ENCODE measurements around the gene TMEM63A.
A peak's percentile ranks its signal among the peaks of the same experiment; 100 is the strongest.

Gene TMEM63A

GRCh38 chr1:225885336-225885735 lies 3.2 kb upstream of the TMEM63A start:
- H2BK15ac ChIP-seq (replicated peaks; ENCODE audit: low read depth) = no peak overlapping the region
- H3K4ac ChIP-seq (ENCODE audit: low read depth, low read length) = no peak overlapping the region
- H4K8ac ChIP-seq (ENCODE audit: low read depth, low read length) = no peak overlapping the region
- no peak overlapping the region for H3K9ac ChIP-seq (ENCODE audit: low read length)
- H2BK5ac ChIP-seq (ENCODE audit: low read length) = no peak overlapping the region
- H3K56ac ChIP-seq (ENCODE audit: low read length) = no peak overlapping the region
- H3K79me1 ChIP-seq (ENCODE audit: low read length) = peaks cover 6% of the 10 kb centered on the region
- no peak overlapping the region for H2AK5ac ChIP-seq (ENCODE audit: low read length)
- no peak overlapping the region for H3K4me2 ChIP-seq (ENCODE audit: low read length)
- H3K23ac ChIP-seq (ENCODE audit: low read length) = no peak overlapping the region
- no peak overlapping the region for H2BK120ac ChIP-seq (ENCODE audit: low read depth, low read length)
- H3K27ac ChIP-seq (ENCODE audit: low read depth, low read length) = no peak overlapping the region
- no CpG with 5 or more reads among the region's 6 CpGs for WGBS (ENCODE audit: extremely low coverage, insufficient coverage, low lambda C conversion rate)
- H3K18ac ChIP-seq (ENCODE audit: low read length) = no peak overlapping the region
- H3K4me3 ChIP-seq (ENCODE audit: low read length) = no peak overlapping the region
- H3K79me2 ChIP-seq (ENCODE audit: control insufficient read depth, insufficient read depth, low read length) = peaks cover 10% of the 10 kb centered on the region
- peaks cover 15% of the 10 kb centered on the region for H3K4me1 ChIP-seq (ENCODE audit: control insufficient read depth, low read depth, low read length)
- H3K27me3 ChIP-seq (ENCODE audit: insufficient read depth, low read length, poor library complexity) = no peaks in the 10 kb centered on the region
- no peak for DNase-seq
- H3K36me3 ChIP-seq (ENCODE audit: control insufficient read depth, insufficient read depth, low read length) = peaks cover 1% of the 10 kb centered on the region
- H4K5ac ChIP-seq (ENCODE audit: low read length) = no peak overlapping the region

GRCh38 chr1:225883616-225884265 lies 1.6 kb upstream of the TMEM63A start:
- H3K4me3 ChIP-seq (ENCODE audit: low read length) = no peak overlapping the region
- H3K4me2 ChIP-seq (ENCODE audit: low read length) = no peak overlapping the region
- H3K4me1 ChIP-seq (ENCODE audit: control insufficient read depth, low read depth, low read length) = peaks cover 5% of the 10 kb centered on the region
- peaks cover 1% of the 10 kb centered on the region for H3K36me3 ChIP-seq (ENCODE audit: control insufficient read depth, insufficient read depth, low read length)
- no peak overlapping the region for H2BK5ac ChIP-seq (ENCODE audit: low read length)
- H3K27me3 ChIP-seq (ENCODE audit: insufficient read depth, low read length, poor library complexity) = no peaks in the 10 kb centered on the region
- no peak overlapping the region for H2BK120ac ChIP-seq (ENCODE audit: low read depth, low read length)
- H3K23ac ChIP-seq (ENCODE audit: low read length) = no peak overlapping the region
- peak overlapping the region; percentile 53 for H3K56ac ChIP-seq (ENCODE audit: low read length)
- no peak overlapping the region for H4K8ac ChIP-seq (ENCODE audit: low read depth, low read length)
- no CpG with 5 or more reads among the region's 11 CpGs for WGBS (ENCODE audit: extremely low coverage, insufficient coverage, low lambda C conversion rate)
- H3K18ac ChIP-seq (ENCODE audit: low read length) = no peak overlapping the region
- H4K5ac ChIP-seq (ENCODE audit: low read length) = no peak overlapping the region
- no peak for DNase-seq
- H3K4ac ChIP-seq (ENCODE audit: low read depth, low read length) = no peak overlapping the region
- peaks cover 18% of the 10 kb centered on the region for H3K79me2 ChIP-seq (ENCODE audit: control insufficient read depth, insufficient read depth, low read length)
- H3K9ac ChIP-seq (ENCODE audit: low read length) = no peak overlapping the region
- no peak overlapping the region for H2BK15ac ChIP-seq (replicated peaks; ENCODE audit: low read depth)
- H3K79me1 ChIP-seq (ENCODE audit: low read length) = peaks cover 13% of the 10 kb centered on the region
- peak overlapping the region; percentile 81 for H2AK5ac ChIP-seq (ENCODE audit: low read length)
- H3K27ac ChIP-seq (ENCODE audit: low read depth, low read length) = no peak overlapping the region

GRCh38 chr1:225882694-225883615 lies 775 bp upstream of the TMEM63A start:
- Histone ChIP-seq H4K5ac (ENCODE audit: low read length) (no peak overlapping the region), H3K27me3 (ENCODE audit: insufficient read depth, low read length, poor library complexity) (no peaks in the 10 kb centered on the region), H2AK5ac (ENCODE audit: low read length) (no peak overlapping the region), H3K79me2 (ENCODE audit: control insufficient read depth, insufficient read depth, low read length) (peaks cover 19% of the 10 kb centered on the region), H3K9ac (ENCODE audit: low read length) (peak overlapping the region; percentile 66), H3K4me1 (ENCODE audit: control insufficient read depth, low read depth, low read length) (peaks cover 5% of the 10 kb centered on the region), H3K36me3 (ENCODE audit: control insufficient read depth, insufficient read depth, low read length) (peaks cover 1% of the 10 kb centered on the region), H4K8ac (ENCODE audit: low read depth, low read length) (peak overlapping the region; percentile 60), H3K18ac (ENCODE audit: low read length) (peak overlapping the region; percentile 86), H3K23ac (ENCODE audit: low read length) (peak overlapping the region; percentile 7), H2BK15ac (replicated peaks; ENCODE audit: low read depth) (no peak overlapping the region), H2BK120ac (ENCODE audit: low read depth, low read length) (peak overlapping the region; percentile 49), H2BK5ac (ENCODE audit: low read length) (peak overlapping the region; percentile 57), H3K4ac (ENCODE audit: low read depth, low read length) (peak overlapping the region; percentile 74), H3K4me2 (ENCODE audit: low read length) (peak overlapping the region; percentile 65), H3K56ac (ENCODE audit: low read length) (peak overlapping the region; percentile 71), H3K27ac (ENCODE audit: low read depth, low read length) (peak overlapping the region; percentile 67), H3K4me3 (ENCODE audit: low read length) (peak overlapping the region; percentile 12), H3K79me1 (ENCODE audit: low read length) (peaks cover 14% of the 10 kb centered on the region)
- DNase-seq = peak; percentile 61
- WGBS (ENCODE audit: extremely low coverage, insufficient coverage, low lambda C conversion rate) = no CpG with 5 or more reads among the region's 63 CpGs

- no peaks in the 10 kb centered on the region for H3K27me3 ChIP-seq (ENCODE audit: insufficient read depth, low read length, poor library complexity)
- H3K79me2 ChIP-seq (ENCODE audit: control insufficient read depth, insufficient read depth, low read length) = peaks cover 19% of the 10 kb centered on the region
- peak overlapping the region; percentile 88 for H3K18ac ChIP-seq (ENCODE audit: low read length)
- H3K4me2 ChIP-seq (ENCODE audit: low read length) = peak overlapping the region; percentile 84
- peaks cover 18% of the 10 kb centered on the region for H3K79me1 ChIP-seq (ENCODE audit: low read length)
- peak overlapping the region; percentile 7 for H4K8ac ChIP-seq (ENCODE audit: low read depth, low read length)
- WGBS (ENCODE audit: extremely low coverage, insufficient coverage, low lambda C conversion rate) = no CpG with 5 or more reads among the region's 25 CpGs
- no peak overlapping the region for H4K5ac ChIP-seq (ENCODE audit: low read length)
- H2BK5ac ChIP-seq (ENCODE audit: low read length) = peak overlapping the region; percentile 69
- peak overlapping the region; percentile 33 for H2AK5ac ChIP-seq (ENCODE audit: low read length)
- H3K23ac ChIP-seq (ENCODE audit: low read length) = peak overlapping the region; percentile 11
- peaks cover 1% of the 10 kb centered on the region for H3K36me3 ChIP-seq (ENCODE audit: control insufficient read depth, insufficient read depth, low read length)
- H3K4me3 ChIP-seq (ENCODE audit: low read length) = peak overlapping the region; percentile 34
- peak overlapping the region; percentile 71 for H3K9ac ChIP-seq (ENCODE audit: low read length)
- H3K4me1 ChIP-seq (ENCODE audit: control insufficient read depth, low read depth, low read length) = peaks cover 5% of the 10 kb centered on the region
- H3K4ac ChIP-seq (ENCODE audit: low read depth, low read length) = peak overlapping the region; percentile 70
- peak overlapping the region; percentile 67 for H3K27ac ChIP-seq (ENCODE audit: low read depth, low read length)
- peak; percentile 79 for DNase-seq
- H3K56ac ChIP-seq (ENCODE audit: low read length) = peak overlapping the region; percentile 78
- peak overlapping the region; percentile 56 for H2BK120ac ChIP-seq (ENCODE audit: low read depth, low read length)
- no peak overlapping the region for H2BK15ac ChIP-seq (replicated peaks; ENCODE audit: low read depth)
Measured at GRCh38 chr1:225881081-225881958, 860 bp downstream of the TMEM63A start.

- no peak for DNase-seq
- Histone ChIP-seq H3K27me3 (ENCODE audit: insufficient read depth, low read length, poor library complexity) (no peaks in the 10 kb centered on the region), H3K79me2 (ENCODE audit: control insufficient read depth, insufficient read depth, low read length) (peaks cover 19% of the 10 kb centered on the region), H3K36me3 (ENCODE audit: control insufficient read depth, insufficient read depth, low read length) (no peaks in the 10 kb centered on the region), H3K4me3 (ENCODE audit: low read length) (no peak overlapping the region), H4K5ac (ENCODE audit: low read length) (no peak overlapping the region), H3K79me1 (ENCODE audit: low read length) (peaks cover 18% of the 10 kb centered on the region), H4K8ac (ENCODE audit: low read depth, low read length) (no peak overlapping the region), H3K4ac (ENCODE audit: low read depth, low read length) (no peak overlapping the region), H3K23ac (ENCODE audit: low read length) (no peak overlapping the region), H2BK5ac (ENCODE audit: low read length) (no peak overlapping the region), H3K4me2 (ENCODE audit: low read length) (no peak overlapping the region), H3K27ac (ENCODE audit: low read depth, low read length) (no peak overlapping the region), H3K56ac (ENCODE audit: low read length) (peak overlapping the region; percentile 78), H2BK120ac (ENCODE audit: low read depth, low read length) (no peak overlapping the region), H3K4me1 (ENCODE audit: control insufficient read depth, low read depth, low read length) (peaks cover 5% of the 10 kb centered on the region), H3K9ac (ENCODE audit: low read length) (peak overlapping the region; percentile 71), H3K18ac (ENCODE audit: low read length) (no peak overlapping the region), H2AK5ac (ENCODE audit: low read length) (no peak overlapping the region), H2BK15ac (replicated peaks; ENCODE audit: low read depth) (no peak overlapping the region)
- WGBS (ENCODE audit: extremely low coverage, insufficient coverage, low lambda C conversion rate) = no CpG with 5 or more reads among the region's 5 CpGs
Measured at GRCh38 chr1:225880636-225881035, 1.5 kb downstream of the TMEM63A start.

All from mesendoderm (in vitro differentiated cells).